WTC11 (cell line): ENCODE data around the gene GABRR1.

Experiments
- IRF2 ChIP-seq: sonication (generic); formaldehyde crosslinking; IDR thresholded peaks from 2 replicates; pipeline ENCODE4 v1.8.0; 2022; ENCODE audit warnings: low read depth, missing genetic modification reagents, borderline replicate concordance
- JUN ChIP-seq: sonication (generic); formaldehyde crosslinking; IDR thresholded peaks from 2 replicates; pipeline ENCODE4 v1.8.0; 2023; ENCODE audit warnings: mild to moderate bottlenecking, missing genetic modification reagents
- NFE2L1 ChIP-seq: sonication (generic); formaldehyde crosslinking; IDR thresholded peaks from 2 replicates; pipeline ENCODE4 v1.8.1; 2023; ENCODE audit warnings: missing genetic modification reagents
- NFYB ChIP-seq: sonication (generic); formaldehyde crosslinking; conservative IDR thresholded peaks from 2 replicates; pipeline ENCODE4 v1.8.0; 2022; ENCODE audit warnings: low read depth, missing genetic modification reagents
- NR3C1 ChIP-seq: sonication (generic); formaldehyde crosslinking; conservative IDR thresholded peaks from 2 replicates; pipeline ENCODE4 v1.8.1; 2023; ENCODE audit warnings: low read depth, mild to moderate bottlenecking, missing genetic modification reagents
- SP1 ChIP-seq: sonication (generic); formaldehyde crosslinking; conservative IDR thresholded peaks from 2 replicates; pipeline ENCODE4 v1.8.1; 2022; ENCODE audit warnings: missing genetic modification reagents
- TP53 ChIP-seq: sonication (generic); formaldehyde crosslinking; IDR thresholded peaks from 2 replicates; pipeline ENCODE4 v1.8.1; 2023; ENCODE audit warnings: mild to moderate bottlenecking, missing genetic modification reagents
- ZNF138 ChIP-seq: sonication (generic); formaldehyde crosslinking; conservative IDR thresholded peaks from 2 replicates; pipeline ENCODE4 v1.8.1; 2022; ENCODE audit warnings: mild to moderate bottlenecking, moderate library complexity, missing genetic modification reagents
- ZNF423 ChIP-seq: fragments of 250-450 bp; sonication (Bioruptor Pico); IDR thresholded peaks from 2 replicates; pipeline ENCODE4 v2.1.2; 2022; ENCODE audit warnings: mild to moderate bottlenecking, moderate library complexity
- TF ChIP-seq, protein P1 (sequence below): fragments of 200-600 bp; IDR thresholded peaks from 2 replicates; pipeline ENCODE4 v1.8.0; 2022; ENCODE audit warnings: antibody characterized with exemption
- TF ChIP-seq, protein P2 (sequence below): sonication (generic); formaldehyde crosslinking; IDR thresholded peaks from 2 replicates; pipeline ENCODE4 v1.8.1; 2022; ENCODE audit warnings: mild to moderate bottlenecking, moderate library complexity, missing genetic modification reagents
- TF ChIP-seq, protein P3 (sequence below): sonication (generic); formaldehyde crosslinking; IDR thresholded peaks from 2 replicates; pipeline ENCODE4 v1.8.0; 2022; ENCODE audit warnings: mild to moderate bottlenecking, missing genetic modification reagents
- TF ChIP-seq, protein P4 (sequence below): sonication (generic); formaldehyde crosslinking; IDR thresholded peaks from 2 replicates; pipeline ENCODE4 v1.8.1; 2023; ENCODE audit warnings: mild to moderate bottlenecking, missing genetic modification reagents
- TF ChIP-seq, protein P5 (sequence below): sonication (generic); formaldehyde crosslinking; IDR thresholded peaks from 2 replicates; pipeline ENCODE4 v1.8.1; 2022; ENCODE audit warnings: mild to moderate bottlenecking, missing genetic modification reagents, moderate library complexity, borderline replicate concordance

DNA sequence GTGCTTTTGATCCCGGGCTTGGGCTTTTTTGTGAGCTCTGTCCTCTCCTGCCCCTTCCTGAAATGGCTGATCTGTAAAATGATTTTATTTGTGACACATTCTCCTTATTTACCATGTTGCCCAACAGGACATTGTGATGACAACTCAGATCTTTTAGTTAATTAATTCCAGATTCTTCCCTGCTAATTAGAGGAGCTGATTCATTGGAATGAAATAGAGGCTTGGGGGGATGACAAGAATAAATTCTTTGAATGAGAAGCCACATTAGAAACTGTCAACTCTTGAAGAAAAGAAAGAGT, 26.1 kb upstream of the GABRR1 start:
- TF ChIP-seq, protein P1, sequence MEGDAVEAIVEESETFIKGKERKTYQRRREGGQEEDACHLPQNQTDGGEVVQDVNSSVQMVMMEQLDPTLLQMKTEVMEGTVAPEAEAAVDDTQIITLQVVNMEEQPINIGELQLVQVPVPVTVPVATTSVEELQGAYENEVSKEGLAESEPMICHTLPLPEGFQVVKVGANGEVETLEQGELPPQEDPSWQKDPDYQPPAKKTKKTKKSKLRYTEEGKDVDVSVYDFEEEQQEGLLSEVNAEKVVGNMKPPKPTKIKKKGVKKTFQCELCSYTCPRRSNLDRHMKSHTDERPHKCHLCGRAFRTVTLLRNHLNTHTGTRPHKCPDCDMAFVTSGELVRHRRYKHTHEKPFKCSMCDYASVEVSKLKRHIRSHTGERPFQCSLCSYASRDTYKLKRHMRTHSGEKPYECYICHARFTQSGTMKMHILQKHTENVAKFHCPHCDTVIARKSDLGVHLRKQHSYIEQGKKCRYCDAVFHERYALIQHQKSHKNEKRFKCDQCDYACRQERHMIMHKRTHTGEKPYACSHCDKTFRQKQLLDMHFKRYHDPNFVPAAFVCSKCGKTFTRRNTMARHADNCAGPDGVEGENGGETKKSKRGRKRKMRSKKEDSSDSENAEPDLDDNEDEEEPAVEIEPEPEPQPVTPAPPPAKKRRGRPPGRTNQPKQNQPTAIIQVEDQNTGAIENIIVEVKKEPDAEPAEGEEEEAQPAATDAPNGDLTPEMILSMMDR, result no peak
- TF ChIP-seq, protein P2, sequence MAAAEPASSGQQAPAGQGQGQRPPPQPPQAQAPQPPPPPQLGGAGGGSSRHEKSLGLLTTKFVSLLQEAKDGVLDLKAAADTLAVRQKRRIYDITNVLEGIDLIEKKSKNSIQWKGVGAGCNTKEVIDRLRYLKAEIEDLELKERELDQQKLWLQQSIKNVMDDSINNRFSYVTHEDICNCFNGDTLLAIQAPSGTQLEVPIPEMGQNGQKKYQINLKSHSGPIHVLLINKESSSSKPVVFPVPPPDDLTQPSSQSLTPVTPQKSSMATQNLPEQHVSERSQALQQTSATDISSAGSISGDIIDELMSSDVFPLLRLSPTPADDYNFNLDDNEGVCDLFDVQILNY (CRISPR knock-in tag), result no peak
- TF ChIP-seq, protein P3, sequence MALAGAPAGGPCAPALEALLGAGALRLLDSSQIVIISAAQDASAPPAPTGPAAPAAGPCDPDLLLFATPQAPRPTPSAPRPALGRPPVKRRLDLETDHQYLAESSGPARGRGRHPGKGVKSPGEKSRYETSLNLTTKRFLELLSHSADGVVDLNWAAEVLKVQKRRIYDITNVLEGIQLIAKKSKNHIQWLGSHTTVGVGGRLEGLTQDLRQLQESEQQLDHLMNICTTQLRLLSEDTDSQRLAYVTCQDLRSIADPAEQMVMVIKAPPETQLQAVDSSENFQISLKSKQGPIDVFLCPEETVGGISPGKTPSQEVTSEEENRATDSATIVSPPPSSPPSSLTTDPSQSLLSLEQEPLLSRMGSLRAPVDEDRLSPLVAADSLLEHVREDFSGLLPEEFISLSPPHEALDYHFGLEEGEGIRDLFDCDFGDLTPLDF, result no peak
- TF ChIP-seq IRF2 (CRISPR knock-in tag) (no peak), SP1 (no peak), NR3C1 (no peak), ZNF423 (CRISPR knock-in tag) (no peak), TP53 (no peak), ZNF138 (no peak), NFE2L1 (no peak), JUN (CRISPR knock-in tag) (no peak), NFYB (no peak)
- TF ChIP-seq, protein P4, sequence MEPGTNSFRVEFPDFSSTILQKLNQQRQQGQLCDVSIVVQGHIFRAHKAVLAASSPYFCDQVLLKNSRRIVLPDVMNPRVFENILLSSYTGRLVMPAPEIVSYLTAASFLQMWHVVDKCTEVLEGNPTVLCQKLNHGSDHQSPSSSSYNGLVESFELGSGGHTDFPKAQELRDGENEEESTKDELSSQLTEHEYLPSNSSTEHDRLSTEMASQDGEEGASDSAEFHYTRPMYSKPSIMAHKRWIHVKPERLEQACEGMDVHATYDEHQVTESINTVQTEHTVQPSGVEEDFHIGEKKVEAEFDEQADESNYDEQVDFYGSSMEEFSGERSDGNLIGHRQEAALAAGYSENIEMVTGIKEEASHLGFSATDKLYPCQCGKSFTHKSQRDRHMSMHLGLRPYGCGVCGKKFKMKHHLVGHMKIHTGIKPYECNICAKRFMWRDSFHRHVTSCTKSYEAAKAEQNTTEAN (CRISPR knock-in tag), result no peak
- TF ChIP-seq, protein P5, sequence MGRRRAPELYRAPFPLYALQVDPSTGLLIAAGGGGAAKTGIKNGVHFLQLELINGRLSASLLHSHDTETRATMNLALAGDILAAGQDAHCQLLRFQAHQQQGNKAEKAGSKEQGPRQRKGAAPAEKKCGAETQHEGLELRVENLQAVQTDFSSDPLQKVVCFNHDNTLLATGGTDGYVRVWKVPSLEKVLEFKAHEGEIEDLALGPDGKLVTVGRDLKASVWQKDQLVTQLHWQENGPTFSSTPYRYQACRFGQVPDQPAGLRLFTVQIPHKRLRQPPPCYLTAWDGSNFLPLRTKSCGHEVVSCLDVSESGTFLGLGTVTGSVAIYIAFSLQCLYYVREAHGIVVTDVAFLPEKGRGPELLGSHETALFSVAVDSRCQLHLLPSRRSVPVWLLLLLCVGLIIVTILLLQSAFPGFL, result no peak
